ENCODE results near the gene IL18.

DNA sequence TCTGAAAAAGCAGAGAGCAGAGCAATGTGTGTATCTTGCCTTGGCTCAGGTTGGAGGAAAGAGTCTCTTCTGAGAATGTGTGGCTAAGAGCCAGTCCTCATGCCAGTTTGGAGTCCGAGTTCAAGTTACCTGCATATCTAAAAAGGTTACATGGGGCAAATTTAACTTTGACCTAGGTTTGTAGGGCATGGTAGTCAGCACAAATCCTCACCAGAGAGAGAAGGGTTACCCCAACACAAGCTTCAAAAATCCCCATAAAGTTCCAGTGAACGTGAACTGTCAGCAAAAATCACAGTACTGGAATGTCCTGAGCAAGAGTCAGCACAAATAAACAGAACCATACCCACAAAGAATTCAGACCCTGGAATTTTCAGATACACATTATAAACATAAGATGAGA, 63.4 kb downstream of the IL18 start:
- TF ChIP-seq, protein P1, sequence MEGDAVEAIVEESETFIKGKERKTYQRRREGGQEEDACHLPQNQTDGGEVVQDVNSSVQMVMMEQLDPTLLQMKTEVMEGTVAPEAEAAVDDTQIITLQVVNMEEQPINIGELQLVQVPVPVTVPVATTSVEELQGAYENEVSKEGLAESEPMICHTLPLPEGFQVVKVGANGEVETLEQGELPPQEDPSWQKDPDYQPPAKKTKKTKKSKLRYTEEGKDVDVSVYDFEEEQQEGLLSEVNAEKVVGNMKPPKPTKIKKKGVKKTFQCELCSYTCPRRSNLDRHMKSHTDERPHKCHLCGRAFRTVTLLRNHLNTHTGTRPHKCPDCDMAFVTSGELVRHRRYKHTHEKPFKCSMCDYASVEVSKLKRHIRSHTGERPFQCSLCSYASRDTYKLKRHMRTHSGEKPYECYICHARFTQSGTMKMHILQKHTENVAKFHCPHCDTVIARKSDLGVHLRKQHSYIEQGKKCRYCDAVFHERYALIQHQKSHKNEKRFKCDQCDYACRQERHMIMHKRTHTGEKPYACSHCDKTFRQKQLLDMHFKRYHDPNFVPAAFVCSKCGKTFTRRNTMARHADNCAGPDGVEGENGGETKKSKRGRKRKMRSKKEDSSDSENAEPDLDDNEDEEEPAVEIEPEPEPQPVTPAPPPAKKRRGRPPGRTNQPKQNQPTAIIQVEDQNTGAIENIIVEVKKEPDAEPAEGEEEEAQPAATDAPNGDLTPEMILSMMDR (IDR thresholded peaks at IDR 0.05; ENCODE audit: insufficient read depth, low read length, poor library complexity, severe bottlenecking) = no peak
- no peak for TF ChIP-seq EZH2phosphoT487 (conservative IDR thresholded peaks at IDR 0.05; ENCODE audit: low read length)
